Cardiac fibroblast (primary cell): Measurements from ENCODE around the gene IL17A.

Experiments
- DNase-seq, 2 donors: peaks; one replicate each; pipeline versions ENCODE4 v3.0.0 to v3.0.0-alpha.2; 2010; ENCODE audit warnings: low read depth in 2 of 2
- H3K4me3 ChIP-seq, 2 donors: replicated peaks in 1 of 2; 1 replicate in 1 of 2; 2 replicates in 1 of 2; pipeline ENCODE4 v1.5.1; 2011; ENCODE audit warnings: low read depth in 2 of 2, low read length in 2 of 2, mild to moderate bottlenecking in 2 of 2, moderate library complexity in 1 of 2
- TF ChIP-seq, protein P1 (sequence below): IDR thresholded peaks from one replicate; pipeline ENCODE4 v1.5.1; 2011; ENCODE audit warnings: low read depth, mild to moderate bottlenecking, low read length, inconsistent platforms

The IL17A gene

DNA sequence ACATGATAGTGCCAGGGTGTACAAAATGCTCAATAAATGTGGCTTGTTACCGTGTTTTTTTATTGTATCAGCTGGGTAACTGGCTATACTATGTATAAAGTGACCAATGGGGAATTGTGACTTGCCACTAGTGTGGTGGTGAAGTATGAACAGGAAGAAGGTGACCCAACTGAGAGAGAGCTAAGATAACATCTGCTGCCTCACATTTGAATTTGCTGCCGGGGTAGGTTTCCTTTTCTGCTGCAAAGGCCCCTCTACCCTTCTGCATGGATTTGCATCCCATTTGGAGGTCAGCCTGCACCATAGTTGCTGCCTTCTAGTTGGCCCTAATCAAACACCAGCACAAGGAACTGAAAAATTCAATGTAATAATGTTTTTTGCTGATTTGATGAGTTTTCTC, 24.1 kb downstream of the IL17A start:
- H3K4me3 ChIP-seq: no peak overlapping the region
- TF ChIP-seq, protein P1, sequence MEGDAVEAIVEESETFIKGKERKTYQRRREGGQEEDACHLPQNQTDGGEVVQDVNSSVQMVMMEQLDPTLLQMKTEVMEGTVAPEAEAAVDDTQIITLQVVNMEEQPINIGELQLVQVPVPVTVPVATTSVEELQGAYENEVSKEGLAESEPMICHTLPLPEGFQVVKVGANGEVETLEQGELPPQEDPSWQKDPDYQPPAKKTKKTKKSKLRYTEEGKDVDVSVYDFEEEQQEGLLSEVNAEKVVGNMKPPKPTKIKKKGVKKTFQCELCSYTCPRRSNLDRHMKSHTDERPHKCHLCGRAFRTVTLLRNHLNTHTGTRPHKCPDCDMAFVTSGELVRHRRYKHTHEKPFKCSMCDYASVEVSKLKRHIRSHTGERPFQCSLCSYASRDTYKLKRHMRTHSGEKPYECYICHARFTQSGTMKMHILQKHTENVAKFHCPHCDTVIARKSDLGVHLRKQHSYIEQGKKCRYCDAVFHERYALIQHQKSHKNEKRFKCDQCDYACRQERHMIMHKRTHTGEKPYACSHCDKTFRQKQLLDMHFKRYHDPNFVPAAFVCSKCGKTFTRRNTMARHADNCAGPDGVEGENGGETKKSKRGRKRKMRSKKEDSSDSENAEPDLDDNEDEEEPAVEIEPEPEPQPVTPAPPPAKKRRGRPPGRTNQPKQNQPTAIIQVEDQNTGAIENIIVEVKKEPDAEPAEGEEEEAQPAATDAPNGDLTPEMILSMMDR: no peak
- DNase-seq: no peak

DNA sequence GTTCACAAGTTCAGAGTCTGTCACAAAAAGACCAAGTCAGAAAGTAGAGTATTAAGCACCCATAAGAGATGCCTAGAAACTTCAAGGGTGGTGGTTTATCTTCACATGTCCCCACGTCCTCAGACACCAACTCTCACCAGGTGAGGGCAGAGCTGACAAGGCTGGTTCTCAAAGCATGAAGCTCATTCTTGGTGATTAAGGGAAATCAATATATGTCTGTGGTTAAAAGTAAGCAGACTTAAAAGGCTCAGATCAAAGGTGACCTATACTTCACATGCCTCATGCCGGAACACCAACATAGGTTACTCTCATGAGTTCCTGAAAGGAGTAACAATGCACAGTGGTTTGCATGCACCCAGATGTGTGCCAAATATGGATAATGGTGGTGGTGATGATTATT, 27.0 kb downstream of the IL17A start:
- no peak overlapping the region for H3K4me3 ChIP-seq
- no peak for DNase-seq
- TF ChIP-seq, protein P1: no peak

DNA sequence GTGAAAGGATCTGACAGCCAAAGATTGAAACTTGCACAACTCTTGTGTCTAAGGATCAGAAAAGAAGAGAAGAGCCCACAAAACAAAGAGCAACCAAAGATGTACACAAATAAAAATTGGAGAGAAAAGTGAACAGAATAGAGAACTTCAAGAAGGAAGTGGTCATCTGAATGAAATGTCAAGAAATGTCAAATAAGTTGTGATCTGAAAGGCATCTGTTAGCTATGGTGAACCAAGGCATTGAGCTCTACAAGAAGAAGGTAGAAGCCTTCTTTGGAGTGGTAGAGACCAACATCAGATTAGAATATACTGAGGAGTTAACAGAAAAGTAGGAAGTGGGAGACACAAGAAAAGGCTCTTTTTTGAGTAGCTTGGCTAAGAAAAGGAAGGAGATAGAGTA, 29.6 kb downstream of the IL17A start:
- DNase-seq: no peak
- no peak overlapping the region for H3K4me3 ChIP-seq
- TF ChIP-seq, protein P1: no peak

DNA sequence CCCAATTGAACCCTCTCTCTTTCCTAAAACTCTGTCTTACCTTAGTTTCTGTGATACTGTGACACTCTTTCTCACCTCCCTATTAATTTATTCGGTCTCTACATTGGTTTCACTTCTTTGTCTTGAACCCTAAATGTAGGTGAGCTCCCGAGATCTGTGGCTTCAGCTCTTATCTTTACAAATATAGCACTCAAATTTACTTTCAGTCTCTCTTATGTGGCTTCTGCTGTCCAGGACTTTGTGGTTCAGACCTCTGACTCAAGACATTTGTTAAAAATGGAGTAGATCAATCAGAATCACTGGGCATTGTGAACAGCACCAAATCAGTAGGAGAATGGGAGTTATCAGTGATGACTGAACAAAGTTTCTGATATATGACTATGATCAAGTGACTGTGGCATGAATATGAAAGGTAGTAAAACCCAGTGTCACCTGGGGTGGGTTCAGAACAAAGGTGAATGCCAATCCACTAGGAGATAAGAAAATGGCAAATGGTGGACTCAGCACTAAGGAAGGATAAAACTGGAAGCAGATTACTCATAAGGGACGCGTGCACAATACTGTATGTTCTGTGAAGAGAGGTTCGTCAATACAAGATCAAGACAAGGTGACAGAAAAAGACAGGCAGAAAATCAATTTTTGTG, 30.9 kb downstream of the IL17A start:
- TF ChIP-seq, protein P1: no peak
- H3K4me3 ChIP-seq: no peak overlapping the region
- no peak for DNase-seq

DNA sequence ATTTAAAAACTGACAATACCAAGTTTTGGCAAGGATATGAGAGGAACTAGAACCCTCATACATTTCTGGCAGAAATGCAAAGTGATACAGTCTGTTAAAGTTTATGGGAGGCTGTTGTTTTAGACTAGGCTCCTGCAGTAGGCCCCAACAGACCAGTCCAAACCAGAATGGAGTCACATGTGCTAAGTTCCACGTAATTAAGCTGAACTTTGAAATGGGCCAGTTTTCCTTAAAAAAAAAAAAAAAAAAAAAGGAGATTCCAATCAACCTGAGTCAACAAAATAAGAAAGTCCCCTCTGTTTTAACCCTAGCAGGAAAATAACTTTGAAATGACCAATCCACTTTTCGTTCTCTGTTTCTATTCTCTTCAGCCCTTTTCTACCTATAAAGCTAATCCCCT, 31.6 kb downstream of the IL17A start:
- DNase-seq: no peak
- no peak overlapping the region for H3K4me3 ChIP-seq
- TF ChIP-seq, protein P1: no peak

DNA sequence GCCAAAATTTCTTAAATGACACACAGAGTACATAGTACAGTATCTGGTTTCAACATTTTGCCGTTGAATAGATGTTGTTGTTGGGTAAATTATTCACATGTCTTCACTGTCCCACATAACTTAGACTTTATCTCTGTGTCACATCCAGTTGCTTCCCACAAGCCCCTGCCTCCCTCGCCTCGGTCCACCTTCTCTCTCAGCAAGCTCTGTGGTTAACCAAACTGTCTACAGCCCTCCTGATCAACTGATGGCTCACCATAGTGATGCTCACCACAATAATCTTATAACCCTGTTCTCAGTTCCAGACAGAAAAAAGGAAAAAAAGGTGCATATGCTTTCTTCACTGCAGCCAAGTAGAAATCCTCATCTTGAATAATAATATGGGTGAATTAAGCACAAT, 35.1 kb downstream of the IL17A start:
- H3K4me3 ChIP-seq: no peak overlapping the region
- TF ChIP-seq, protein P1: no peak
- DNase-seq: no peak

DNA sequence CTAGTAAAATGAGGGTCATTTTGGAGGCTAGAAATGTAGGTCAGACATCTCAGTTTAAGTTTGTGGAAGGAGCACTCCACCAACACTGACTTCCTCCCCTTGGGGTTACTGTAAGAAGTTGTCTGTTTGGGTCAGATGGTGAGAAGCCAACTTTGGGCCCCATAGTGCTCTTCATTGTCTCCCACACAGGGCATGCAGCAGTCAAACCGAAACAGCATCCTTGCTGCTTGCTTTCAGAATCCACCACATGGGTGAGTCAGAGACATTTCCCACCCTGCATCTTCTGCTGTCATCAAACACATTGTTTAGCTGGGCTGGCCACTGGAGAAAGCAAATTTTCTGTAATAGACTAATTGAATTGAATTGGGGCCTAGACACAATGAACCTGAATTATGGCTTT, 41.3 kb downstream of the IL17A start:
- no peak overlapping the region for H3K4me3 ChIP-seq
- TF ChIP-seq, protein P1: no peak
- no peak for DNase-seq
